MM.1S (cell line): Measurements from ENCODE around the gene CIAO2B.

ENCODE experiments used
- DNase-seq: peaks from one replicate; pipeline ENCODE4 v3.0.0-alpha.2; 2015
- H2AFZ ChIP-seq: fragments of 300-600 bp; sonication (generic); 2 replicates; pipeline ENCODE4 v1.6.0; 2016; ENCODE audit warnings: antibody characterized with exemption, low read length
- H3F3A ChIP-seq: fragments of 300-600 bp; sonication (generic); 2 replicates; pipeline ENCODE4 v1.6.1; 2016; ENCODE audit warnings: mild to moderate bottlenecking, antibody characterized with exemption, low read length, moderate library complexity, mixed read lengths; ENCODE audit not compliant: insufficient read depth
- H3K27ac ChIP-seq: fragments of 300-600 bp; sonication (generic); 2 replicates; pipeline ENCODE4 v1.5.1; 2016; ENCODE audit warnings: mild to moderate bottlenecking, low read length
- H3K27me3 ChIP-seq: fragments of 300-600 bp; sonication (generic); replicated peaks from 2 replicates; pipeline ENCODE4 v1.6.0; 2016; ENCODE audit warnings: low read length; ENCODE audit not compliant: insufficient read depth
- H3K36me3 ChIP-seq: fragments of 300-600 bp; sonication (generic); replicated peaks from 2 replicates; pipeline ENCODE4 v1.6.1; 2016; ENCODE audit warnings: mild to moderate bottlenecking, low read length, mixed read lengths; ENCODE audit not compliant: insufficient read depth
- H3K4me1 ChIP-seq: fragments of 300-600 bp; sonication (generic); 2 replicates; pipeline ENCODE4 v1.6.1; 2016; ENCODE audit warnings: low read length, mixed read lengths
- H3K4me2 ChIP-seq: fragments of 300-600 bp; sonication (generic); 2 replicates; pipeline ENCODE4 v1.6.0; 2016; ENCODE audit warnings: low read depth, low read length
- H3K4me3 ChIP-seq: fragments of 300-600 bp; sonication (generic); 2 replicates; pipeline ENCODE4 v1.5.1; 2016; ENCODE audit warnings: low read length, mixed read lengths
- H3K79me2 ChIP-seq: fragments of 300-600 bp; sonication (generic); 2 replicates; pipeline ENCODE4 v1.6.1; 2016; ENCODE audit warnings: mixed run types, low read length, mixed read lengths
- H3K9ac ChIP-seq: fragments of 300-600 bp; sonication (generic); 2 replicates; pipeline ENCODE4 v1.6.1; 2016; ENCODE audit warnings: low read length, mixed read lengths
- H3K9me2 ChIP-seq: fragments of 300-600 bp; sonication (generic); replicated peaks from 2 replicates; pipeline ENCODE4 v1.6.1; 2016; ENCODE audit warnings: mild to moderate bottlenecking, low read length, mixed read lengths; ENCODE audit not compliant: insufficient read depth
- H3K9me3 ChIP-seq: fragments of 300-600 bp; sonication (generic); replicated peaks from 2 replicates; pipeline ENCODE4 v1.6.1; 2016; ENCODE audit warnings: mild to moderate bottlenecking, low read length, mixed read lengths; ENCODE audit not compliant: insufficient read depth
- H4K20me1 ChIP-seq: fragments of 300-600 bp; sonication (generic); 2 replicates; pipeline ENCODE4 v1.6.1; 2016; ENCODE audit warnings: mild to moderate bottlenecking, low read length, moderate library complexity, mixed read lengths; ENCODE audit not compliant: insufficient read depth
- EZH2 ChIP-seq: fragments of 300-600 bp; sonication (generic); optimal IDR thresholded peaks from 2 replicates; pipeline ENCODE3; 2017; ENCODE audit warnings: low read depth, mild to moderate bottlenecking, antibody characterized with exemption, low read length, mixed read lengths
- EZH2phosphoT487 ChIP-seq: fragments of 300-600 bp; sonication (generic); IDR thresholded peaks from 2 replicates; pipeline ENCODE4 v1.6.1; 2018; ENCODE audit warnings: antibody characterized with exemption, low read length
- TF ChIP-seq, protein P1 (sequence below): fragments of 300-600 bp; sonication (generic); IDR thresholded peaks from 2 replicates; pipeline ENCODE4 v1.5.1; 2016; ENCODE audit warnings: antibody characterized with exemption, low read length, mixed read lengths

The CIAO2B gene

DNA sequence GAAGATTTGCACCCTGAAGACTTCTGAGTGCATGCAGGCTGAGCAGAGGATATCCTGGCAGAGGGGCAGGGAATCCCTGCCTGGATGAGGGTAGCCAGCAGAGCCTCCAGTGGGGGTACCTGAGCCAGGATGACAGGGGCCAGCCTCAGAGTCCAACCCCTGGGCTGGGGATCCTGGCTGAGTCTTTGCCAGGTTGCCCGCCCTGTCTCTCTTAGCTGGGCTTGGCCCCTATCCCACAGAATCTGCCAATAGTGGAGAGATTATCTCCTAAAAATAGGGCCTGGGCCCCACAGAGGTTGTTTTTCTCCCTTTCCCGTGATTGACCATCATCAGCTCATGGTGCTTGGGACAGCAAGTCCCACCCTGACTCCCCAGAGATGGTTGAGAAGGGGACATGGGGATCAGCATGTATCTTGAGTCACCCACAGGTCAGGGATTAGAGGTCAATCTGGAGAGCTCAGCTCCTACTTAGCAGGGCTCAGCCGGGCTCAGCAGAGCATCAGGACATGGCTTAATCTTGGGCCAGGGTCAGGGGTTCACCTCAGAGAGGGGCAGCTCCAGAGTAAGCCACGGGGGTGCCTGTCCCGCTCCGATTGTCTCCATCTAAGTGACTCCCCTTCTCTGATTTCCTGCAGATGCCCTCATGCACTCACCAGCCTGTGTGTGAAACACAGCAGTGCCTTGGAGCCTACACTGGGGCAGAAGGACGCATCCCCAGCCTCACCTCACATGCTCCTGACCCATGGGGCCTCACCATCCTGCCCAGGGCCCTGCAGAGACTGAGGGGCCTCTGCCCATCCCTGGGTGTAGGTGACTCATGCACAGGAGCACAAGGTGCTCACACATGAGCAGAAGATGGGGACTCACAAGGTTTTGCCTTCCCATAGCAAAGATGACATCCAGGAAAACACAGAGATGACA lies 27.0 kb downstream of the CIAO2B start:
- H3K9me3 ChIP-seq = no peaks in the 10 kb centered on the region
- no peak overlapping the region for H3K9ac ChIP-seq
- no peaks in the 10 kb centered on the region for H3K9me2 ChIP-seq
- no peak for TF ChIP-seq EZH2phosphoT487
- TF ChIP-seq, protein P1, sequence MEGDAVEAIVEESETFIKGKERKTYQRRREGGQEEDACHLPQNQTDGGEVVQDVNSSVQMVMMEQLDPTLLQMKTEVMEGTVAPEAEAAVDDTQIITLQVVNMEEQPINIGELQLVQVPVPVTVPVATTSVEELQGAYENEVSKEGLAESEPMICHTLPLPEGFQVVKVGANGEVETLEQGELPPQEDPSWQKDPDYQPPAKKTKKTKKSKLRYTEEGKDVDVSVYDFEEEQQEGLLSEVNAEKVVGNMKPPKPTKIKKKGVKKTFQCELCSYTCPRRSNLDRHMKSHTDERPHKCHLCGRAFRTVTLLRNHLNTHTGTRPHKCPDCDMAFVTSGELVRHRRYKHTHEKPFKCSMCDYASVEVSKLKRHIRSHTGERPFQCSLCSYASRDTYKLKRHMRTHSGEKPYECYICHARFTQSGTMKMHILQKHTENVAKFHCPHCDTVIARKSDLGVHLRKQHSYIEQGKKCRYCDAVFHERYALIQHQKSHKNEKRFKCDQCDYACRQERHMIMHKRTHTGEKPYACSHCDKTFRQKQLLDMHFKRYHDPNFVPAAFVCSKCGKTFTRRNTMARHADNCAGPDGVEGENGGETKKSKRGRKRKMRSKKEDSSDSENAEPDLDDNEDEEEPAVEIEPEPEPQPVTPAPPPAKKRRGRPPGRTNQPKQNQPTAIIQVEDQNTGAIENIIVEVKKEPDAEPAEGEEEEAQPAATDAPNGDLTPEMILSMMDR = no peak
- no peak for TF ChIP-seq EZH2
- H3K4me2 ChIP-seq = no peak overlapping the region
- no peak for DNase-seq
- no peak overlapping the region for H2AFZ ChIP-seq
- H3K27ac ChIP-seq = no peak overlapping the region
- peaks cover 11% of the 10 kb centered on the region for H3K4me1 ChIP-seq
- H3K27me3 ChIP-seq = 0 out of 2 replicates have a peak, but pooled peaks cover 2% of the 10 kb centered on the region
- no peaks in the 10 kb centered on the region for H3K79me2 ChIP-seq
- H3K4me3 ChIP-seq = no peak overlapping the region
- H4K20me1 ChIP-seq = no peaks in the 10 kb centered on the region
- H3F3A ChIP-seq = no peaks in the 10 kb centered on the region
- H3K36me3 ChIP-seq = no peaks in the 10 kb centered on the region

DNA sequence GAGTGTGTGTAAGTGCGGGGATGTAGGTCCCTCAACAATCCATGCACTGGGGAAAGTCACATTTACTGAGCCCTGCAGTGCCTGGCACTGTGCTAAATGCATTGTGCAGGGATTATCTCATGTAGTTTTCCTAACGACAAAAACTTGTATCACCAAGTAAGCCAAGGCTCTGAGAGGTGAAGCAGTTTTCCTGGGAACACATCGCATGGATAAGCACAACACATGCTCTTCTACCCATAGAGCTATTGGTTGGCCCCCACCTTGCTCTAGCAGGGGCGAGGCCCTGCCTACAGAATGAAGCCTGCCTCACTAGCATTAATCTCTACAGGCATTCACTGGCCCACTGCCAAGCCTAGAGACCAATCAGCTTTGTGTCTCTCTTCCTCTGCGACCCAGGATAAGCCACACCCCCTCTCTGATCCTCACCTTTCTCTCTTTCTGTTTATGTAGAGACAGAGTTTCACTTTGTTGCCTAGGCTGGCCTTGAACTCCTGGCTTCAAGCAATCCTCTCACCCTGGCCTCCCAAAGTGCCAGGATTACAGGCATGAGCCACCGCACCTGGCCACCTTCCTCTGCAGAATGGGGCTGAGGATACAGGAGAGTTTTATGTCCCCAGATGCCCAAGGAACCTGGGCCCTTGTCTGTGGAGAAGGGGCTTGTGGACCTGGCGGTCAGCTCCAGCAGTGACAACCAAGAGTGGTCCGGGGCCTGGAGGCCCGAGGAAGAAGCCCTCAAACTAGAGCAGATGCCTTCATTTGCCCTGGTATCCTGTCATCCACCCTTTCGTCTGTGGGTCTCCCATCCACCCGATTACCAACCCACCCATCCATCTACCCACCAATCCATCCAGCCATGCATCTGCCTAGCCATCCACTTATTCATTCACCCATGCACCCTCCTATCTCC lies 28.3 kb downstream of the CIAO2B start:
- no peaks in the 10 kb centered on the region for H3K9me2 ChIP-seq
- H3K9me3 ChIP-seq = no peaks in the 10 kb centered on the region
- H3K27ac ChIP-seq = no peak overlapping the region
- peak overlapping the region; percentile 37; the same call in 1 of the 2 replicates for H2AFZ ChIP-seq
- H3K4me1 ChIP-seq = peaks cover 11% of the 10 kb centered on the region
- H3K36me3 ChIP-seq = no peaks in the 10 kb centered on the region
- H3F3A ChIP-seq = no peaks in the 10 kb centered on the region
- peak overlapping the region; percentile 8; the same call in 1 of the 2 replicates for H3K4me2 ChIP-seq
- no peak overlapping the region for H3K9ac ChIP-seq
- peak; percentile 88 for DNase-seq
- no peaks in the 10 kb centered on the region for H3K79me2 ChIP-seq
- no peaks in the 10 kb centered on the region for H4K20me1 ChIP-seq
- H3K27me3 ChIP-seq = 0 out of 2 replicates have a peak, but pooled peaks cover 2% of the 10 kb centered on the region
- no peak overlapping the region for H3K4me3 ChIP-seq
- TF ChIP-seq EZH2phosphoT487 (no peak), EZH2 (no peak)
- TF ChIP-seq, protein P1 = no peak

DNA sequence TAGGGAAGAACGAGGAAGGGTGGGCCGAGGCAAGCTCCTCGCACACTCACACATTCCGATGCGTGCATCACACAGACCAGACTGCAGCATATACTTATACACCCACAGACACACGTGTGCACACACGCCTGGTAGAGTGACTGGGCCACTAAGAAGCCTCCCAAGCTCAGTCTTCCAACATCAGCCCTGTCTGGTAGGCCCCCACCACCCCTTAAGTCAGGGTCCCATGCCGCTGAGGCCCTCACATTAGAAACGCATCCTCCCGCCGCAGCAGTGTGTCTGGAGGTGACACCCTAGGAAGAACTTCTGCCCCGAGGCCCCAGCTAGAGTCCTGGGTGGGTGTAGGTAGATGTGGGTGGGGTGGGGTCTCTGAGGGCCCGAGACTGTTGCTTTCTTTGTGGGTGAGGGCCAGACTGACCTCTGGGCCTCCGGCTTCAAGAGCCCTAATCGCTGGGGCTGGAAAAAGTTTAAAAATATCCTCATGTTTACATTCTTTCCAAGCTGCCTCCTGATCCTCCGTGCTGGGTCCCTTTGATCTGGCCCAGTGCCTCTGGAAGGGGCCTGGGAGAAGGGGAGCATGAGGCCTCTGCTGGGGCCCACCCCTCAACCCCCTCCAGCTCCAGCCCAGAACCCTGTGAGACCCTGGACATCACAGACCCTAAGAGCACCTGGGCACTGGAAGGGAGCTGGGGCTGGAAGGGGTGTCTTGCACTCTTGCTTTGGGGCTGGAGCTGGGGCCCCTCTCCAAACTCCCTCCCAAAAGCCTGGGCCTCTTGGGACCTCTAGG lies 29.2 kb downstream of the CIAO2B start:
- peak overlapping the region; percentile 8; the same call in 1 of the 2 replicates for H3K4me2 ChIP-seq
- H3K36me3 ChIP-seq = no peaks in the 10 kb centered on the region
- H3K27me3 ChIP-seq = 0 out of 2 replicates have a peak, but pooled peaks cover 2% of the 10 kb centered on the region
- H3K4me1 ChIP-seq = peaks cover 11% of the 10 kb centered on the region
- H3K79me2 ChIP-seq = no peaks in the 10 kb centered on the region
- no peaks in the 10 kb centered on the region for H4K20me1 ChIP-seq
- H3K9me2 ChIP-seq = no peaks in the 10 kb centered on the region
- no peak overlapping the region for H3K4me3 ChIP-seq
- no peak for DNase-seq
- H3K27ac ChIP-seq = no peak overlapping the region
- H2AFZ ChIP-seq = peak overlapping the region; percentile 37; the same call in 1 of the 2 replicates
- H3F3A ChIP-seq = no peaks in the 10 kb centered on the region
- no peak overlapping the region for H3K9ac ChIP-seq
- H3K9me3 ChIP-seq = no peaks in the 10 kb centered on the region
- no peak for TF ChIP-seq EZH2phosphoT487
- TF ChIP-seq, protein P1 = no peak
- TF ChIP-seq EZH2 = no peak
